HepG2 (cell line): Measurements from ENCODE around the gene RASA3. TPM values are rescaled to one million over a fixed set of nuclear protein-coding genes. Genes with fewer than 3 reads are reported as not detected.

Experiments
- ATAC-seq: fragments of 200-7000 bp; cut with Tn5 transposase; 3 replicates; pipeline ENCODE4 v1.9.1; 2020; ENCODE audit warnings: mild to moderate bottlenecking, moderate library complexity
- BruUV-seq: library from RNA; stranded (reverse); fragments of 400-500 nt; replicated peaks from 2 replicates; lab custom pipeline; 2021; lab: Mats Ljungman, UMichigan
- CTCF ChIA-PET: fragments of 300-600 bp; formaldehyde crosslinking; extraction: SDS; loops from one replicate; lab custom pipeline; 2021; ENCODE audit warnings: low total read pairs, inconsistent platforms, low intra/inter-chr PET ratio; lab: Yijun Ruan, JAX
- POLR2A ChIA-PET: fragments of 350-600 bp; sonication (Branson Sonifier 250); formaldehyde crosslinking; loops from one replicate; lab custom pipeline; 2020; ENCODE audit warnings: antibody characterized with exemption, inconsistent platforms; lab: Yijun Ruan, JAX
- DNase-seq: peaks from one replicate; pipeline ENCODE4 v3.0.0-alpha.2; 2015; ENCODE audit warnings: low spot score
- FAIRE-seq: peaks from 3 replicates; lab custom pipeline; 2011; peaks lifted over from hg19 to GRCh38; lab: Jason Lieb, UNC
- H2AFZ ChIP-seq: one replicate; pipeline ENCODE4 v1.6.1; 2011; ENCODE audit warnings: low read length, inconsistent platforms
- H3K27ac ChIP-seq: fragments of 300-600 bp; 3 replicates; pipeline ENCODE4 v1.8.0; 2011; ENCODE audit warnings: mixed run types, mild to moderate bottlenecking, mixed read lengths, low read length, inconsistent platforms; ENCODE audit not compliant: insufficient read depth; ENCODE audit errors: extremely low read length
- H3K27me3 ChIP-seq, 2 experiments: fragments of 200-600 bp in 1 of 2; 2 replicates in 1 of 2; 3 replicates in 1 of 2; pipeline versions ENCODE4 v1.6.0 to v1.8.0; 2011; ENCODE audit warnings: low read length in 2 of 2, mild to moderate bottlenecking in 2 of 2, moderate library complexity in 2 of 2, inconsistent platforms in 1 of 2; ENCODE audit not compliant: insufficient read depth in 2 of 2, control insufficient read depth in 1 of 2
- H3K36me3 ChIP-seq, 2 experiments: fragments of 200-600 bp in 1 of 2; replicated peaks in 1 of 2; 2 replicates in 1 of 2; 3 replicates in 1 of 2; pipeline versions ENCODE4 v1.5.1 to v1.8.0; 2011; ENCODE audit warnings: low read length in 2 of 2, inconsistent platforms in 1 of 2; ENCODE audit not compliant: insufficient read depth in 2 of 2, control insufficient read depth in 1 of 2
- H3K4me1 ChIP-seq: 2 replicates; pipeline ENCODE4 v1.5.1; 2012; ENCODE audit warnings: low read length, inconsistent platforms; ENCODE audit not compliant: insufficient read depth
- H3K4me2 ChIP-seq: 2 replicates; pipeline ENCODE4 v1.6.0; 2011; ENCODE audit warnings: low read depth, low read length, inconsistent platforms
- H3K4me3 ChIP-seq, 3 experiments: fragments of 200-600 bp in 1 of 3; sonication (generic), shearing (Covaris generic) in 1 of 3; replicated peaks in 1 of 3; 2 replicates each; pipeline ENCODE4 v1.5.1; 2011 to 2016; ENCODE audit warnings: low read length in 3 of 3, inconsistent platforms in 2 of 3, low read depth in 2 of 3, mild to moderate bottlenecking in 2 of 3, control low read depth in 1 of 3, mixed read lengths in 1 of 3; ENCODE audit not compliant: insufficient read depth in 1 of 3
- H3K79me2 ChIP-seq: one replicate; pipeline ENCODE4 v1.6.1; 2011; ENCODE audit warnings: low read length, inconsistent platforms; ENCODE audit not compliant: insufficient read depth
- H3K9ac ChIP-seq: 2 replicates; pipeline ENCODE4 v1.6.0; 2011; ENCODE audit warnings: mild to moderate bottlenecking, low read depth, low read length, inconsistent platforms; ENCODE audit not compliant: insufficient read depth
- H3K9me3 ChIP-seq: 2 replicates; pipeline ENCODE4 v1.5.1; 2012; ENCODE audit warnings: mild to moderate bottlenecking, low read length
- H4K20me1 ChIP-seq: 2 replicates; pipeline ENCODE4 v1.6.0; 2011; ENCODE audit warnings: inconsistent platforms, mild to moderate bottlenecking, low read length, moderate library complexity; ENCODE audit not compliant: insufficient read depth
- ETV6 ChIP-seq: sonication (generic); formaldehyde crosslinking; conservative IDR thresholded peaks from 2 replicates; pipeline ENCODE4 v1.4.0; 2020; ENCODE audit warnings: missing genetic modification reagents
- FOSL2 ChIP-seq: sonication (generic); formaldehyde crosslinking; IDR thresholded peaks from 2 replicates; pipeline ENCODE4 v1.4.0; 2020; ENCODE audit warnings: missing genetic modification reagents
- HOXA7 ChIP-seq: sonication (generic); formaldehyde crosslinking; IDR thresholded peaks from 2 replicates; pipeline ENCODE4 v1.8.1; 2022; ENCODE audit warnings: mild to moderate bottlenecking, missing genetic modification reagents, moderate library complexity
- MAF1 ChIP-seq: sonication (generic); formaldehyde crosslinking; IDR thresholded peaks from 2 replicates; pipeline ENCODE4 v1.5.0; 2020; ENCODE audit warnings: missing genetic modification reagents, borderline replicate concordance
- SKI ChIP-seq: fragments of 450-650 bp; IDR thresholded peaks from one replicate; pipeline ENCODE4 v1.6.1; 2018; ENCODE audit warnings: mild to moderate bottlenecking; ENCODE audit not compliant: partially characterized antibody
- SMARCE1 ChIP-seq: fragments of 450-650 bp; IDR thresholded peaks from 2 replicates; pipeline ENCODE4 v1.6.1; 2017; ENCODE audit warnings: borderline replicate concordance
- SRSF1 ChIP-seq: fragments of 200-400 bp; formaldehyde crosslinking; optimal IDR thresholded peaks from 2 replicates; pipeline ENCODE3; 2017; ENCODE audit warnings: mild to moderate bottlenecking, low read depth, low read length, moderate library complexity
- ZNF292 ChIP-seq: sonication (generic); formaldehyde crosslinking; IDR thresholded peaks from 2 replicates; pipeline ENCODE4 v1.8.1; 2022; ENCODE audit warnings: mild to moderate bottlenecking, low read depth, missing genetic modification reagents, borderline replicate concordance
- ZNF317 ChIP-seq: sonication (generic); formaldehyde crosslinking; IDR thresholded peaks from 2 replicates; pipeline ENCODE4 v1.5.0; 2020; ENCODE audit warnings: mild to moderate bottlenecking, missing genetic modification reagents
- ZNF333 ChIP-seq: sonication (generic); formaldehyde crosslinking; IDR thresholded peaks from 2 replicates; pipeline ENCODE4 v1.4.0; 2020; ENCODE audit warnings: mild to moderate bottlenecking, missing genetic modification reagents, borderline replicate concordance
- ZNF557 ChIP-seq: sonication (generic); formaldehyde crosslinking; IDR thresholded peaks from 2 replicates; pipeline ENCODE4 v1.4.0; 2020; ENCODE audit warnings: missing genetic modification reagents
- WGBS: methylation state at CpG from one replicate; pipeline ENCODE4 v1.1.6; 2017; ENCODE audit warnings: low lambda C conversion rate; 5-methylcytosine and 5-hydroxymethylcytosine counted together
- in situ Hi-C: cut with HindIII; loops from 2 replicates; pipeline ENCODE4 v1.10.0; 2017; ENCODE audit warnings: low pct_unique_long_range_greater_than_20kb; ENCODE audit not compliant: extremely low pct_ligation_motif_present
- intact Hi-C: fragments of 100-400 bp; cut with micrococcal nuclease; formaldehyde crosslinking; loops from one replicate; pipeline ENCODE4 v1.10.0; 2022; ENCODE audit not compliant: unreplicated experiment
- polyA plus RNA-seq, 8 experiments: library from polyadenylated mRNA; depleted of rRNA in 3 of 8; stranded (reverse) in 7 of 8; unstranded in 1 of 8; fragments of >200 nt; fragmentation: Illumina TruSeq in 4 of 8; extraction: Trizol in 4 of 8; gene quantifications; 2 replicates each; pipeline versions ENCODE4 v1.2.1 to v1.2.3, GENCODE V29; 2011 to 2016; ENCODE audit warnings: low read depth in 4 of 8, missing spikeins in 1 of 8, mixed read lengths in 1 of 8; ENCODE audit not compliant: insufficient read depth in 1 of 8
- total RNA-seq, 5 experiments: library from RNA; depleted of rRNA; stranded (reverse); fragments of >200 nt; fragmentation: Illumina TruSeq; extraction: Trizol; gene quantifications; 2 replicates each; pipeline ENCODE4 v1.2.3, GENCODE V29; 2016; ENCODE audit warnings: low read depth in 1 of 5
- TF ChIP-seq, protein P1 (sequence below): sonication (generic); formaldehyde crosslinking; IDR thresholded peaks from 2 replicates; pipeline ENCODE4 v1.4.0; 2020; ENCODE audit warnings: missing genetic modification reagents, mild to moderate bottlenecking, borderline replicate concordance
- TF ChIP-seq, protein P2 (sequence below): sonication (generic); formaldehyde crosslinking; IDR thresholded peaks from 2 replicates; pipeline ENCODE4 v1.5.0; 2020; ENCODE audit warnings: missing genetic modification reagents

The RASA3 gene
- total and polyA plus RNA-seq, 2 of the 13 experiments (the other 11 are each of a cell fraction or from before 2014, with no cell fraction given) = 0.05 TPM; not detected in 1

DNA sequence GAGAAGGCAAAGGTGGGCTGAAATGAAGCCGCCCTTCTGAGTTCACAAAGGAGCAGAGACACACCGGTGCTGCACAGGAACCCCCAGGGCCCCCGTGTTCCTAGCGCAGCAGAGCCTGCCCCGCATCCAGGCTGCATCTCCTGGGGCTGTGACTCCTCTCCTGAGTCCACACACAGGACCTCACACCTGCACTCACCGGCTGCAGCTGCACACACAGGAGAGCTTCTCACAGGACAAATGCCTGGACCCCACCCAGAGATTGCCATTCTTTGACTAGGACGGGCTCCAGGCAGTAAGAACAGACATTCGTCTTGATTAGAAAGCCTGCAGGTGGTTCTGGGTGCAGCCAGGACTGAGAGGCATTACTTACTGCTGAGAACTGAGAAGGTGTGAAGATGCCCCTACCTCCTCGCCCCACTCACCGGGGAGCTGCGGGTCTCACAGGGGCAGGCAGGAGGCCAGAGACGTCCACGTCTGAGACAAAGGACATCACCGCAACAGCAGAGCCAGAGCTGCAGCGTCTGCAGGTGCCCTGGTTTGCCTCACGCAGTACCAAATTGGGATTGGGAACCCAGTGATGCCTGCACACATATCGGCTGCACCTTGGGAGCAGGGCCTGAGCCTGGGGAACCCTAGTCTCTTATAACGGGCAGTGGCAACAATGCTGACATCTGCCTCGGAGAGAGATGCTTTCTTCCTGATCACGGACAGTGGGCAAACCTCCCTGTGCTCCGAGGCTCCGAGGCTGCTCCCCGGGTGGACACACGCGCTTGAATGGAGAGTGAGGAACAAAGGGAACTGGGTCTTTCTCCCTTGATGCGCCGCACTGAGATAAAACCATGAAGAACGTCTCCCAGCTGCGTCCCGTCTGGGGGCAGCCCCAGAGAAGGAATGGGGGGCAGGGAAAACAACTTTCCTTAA is 50.4 kb downstream of the RASA3 start:
- DNase-seq = no peak
- FAIRE-seq = no peak
- Histone ChIP-seq H4K20me1 (no peaks in the 10 kb centered on the region), H3K4me1 (no peaks in the 10 kb centered on the region), H3K4me2 (no peak overlapping the region), H3K27ac (no peak overlapping the region), H3K4me3 (no peak overlapping the region), H3K9ac (no peak overlapping the region), H3K79me2 (no peaks in the 10 kb centered on the region), H3K36me3 (no peaks in the 10 kb centered on the region), H3K27me3 (peaks cover 6 to 49% of the 10 kb centered on the region in 2 experiments; a peak in 4 of 5 replicates), H2AFZ (no peak overlapping the region), H3K9me3 (no peaks in the 10 kb centered on the region)
- ATAC-seq = no peak
- in situ Hi-C loops = no loop called here
- POLR2A ChIA-PET = no interaction called here
- 50% methylated on average over 15 of the region's 30 CpGs for WGBS
- CTCF ChIA-PET = no interaction called here
- BruUV-seq = no TSS peak
- TF ChIP-seq SKI = no peak
- TF ChIP-seq FOSL2 = no peak
- no peak for TF ChIP-seq ZNF317 (CRISPR knock-in tag)
- TF ChIP-seq SRSF1 = no peak
- TF ChIP-seq ZNF292 (CRISPR knock-in tag) = no peak
- TF ChIP-seq, protein P1, sequence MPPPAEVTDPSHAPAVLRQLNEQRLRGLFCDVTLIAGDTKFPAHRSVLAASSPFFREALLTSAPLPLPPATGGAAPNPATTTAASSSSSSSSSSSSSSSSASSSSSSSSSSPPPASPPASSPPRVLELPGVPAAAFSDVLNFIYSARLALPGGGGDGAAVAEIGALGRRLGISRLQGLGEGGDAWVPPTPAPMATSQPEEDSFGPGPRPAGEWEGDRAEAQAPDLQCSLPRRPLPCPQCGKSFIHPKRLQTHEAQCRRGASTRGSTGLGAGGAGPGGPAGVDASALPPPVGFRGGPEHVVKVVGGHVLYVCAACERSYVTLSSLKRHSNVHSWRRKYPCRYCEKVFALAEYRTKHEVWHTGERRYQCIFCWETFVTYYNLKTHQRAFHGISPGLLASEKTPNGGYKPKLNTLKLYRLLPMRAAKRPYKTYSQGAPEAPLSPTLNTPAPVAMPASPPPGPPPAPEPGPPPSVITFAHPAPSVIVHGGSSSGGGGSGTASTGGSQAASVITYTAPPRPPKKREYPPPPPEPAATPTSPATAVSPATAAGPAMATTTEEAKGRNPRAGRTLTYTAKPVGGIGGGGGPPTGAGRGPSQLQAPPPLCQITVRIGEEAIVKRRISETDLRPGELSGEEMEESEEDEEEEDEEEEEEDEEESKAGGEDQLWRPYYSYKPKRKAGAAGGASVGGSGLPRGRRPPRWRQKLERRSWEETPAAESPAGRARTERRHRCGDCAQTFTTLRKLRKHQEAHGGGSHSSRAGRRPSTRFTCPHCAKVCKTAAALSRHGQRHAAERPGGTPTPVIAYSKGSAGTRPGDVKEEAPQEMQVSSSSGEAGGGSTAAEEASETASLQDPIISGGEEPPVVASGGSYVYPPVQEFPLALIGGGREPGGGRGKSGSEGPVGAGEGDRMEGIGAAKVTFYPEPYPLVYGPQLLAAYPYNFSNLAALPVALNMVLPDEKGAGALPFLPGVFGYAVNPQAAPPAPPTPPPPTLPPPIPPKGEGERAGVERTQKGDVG (CRISPR knock-in tag) = no peak
- TF ChIP-seq, protein P2, sequence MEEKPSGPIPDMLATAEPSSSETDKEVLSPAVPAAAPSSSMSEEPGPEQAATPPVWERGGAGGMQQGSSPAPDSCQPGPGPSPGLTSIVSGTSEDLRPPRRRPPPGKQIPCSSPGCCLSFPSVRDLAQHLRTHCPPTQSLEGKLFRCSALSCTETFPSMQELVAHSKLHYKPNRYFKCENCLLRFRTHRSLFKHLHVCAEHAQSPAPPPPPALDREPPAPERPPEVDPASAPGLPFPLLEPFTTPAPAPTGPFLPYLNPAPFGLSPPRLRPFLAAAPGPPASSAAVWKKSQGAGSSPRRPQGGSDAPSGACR (CRISPR knock-in tag) = no peak
- TF ChIP-seq SMARCE1 = no peak
- TF ChIP-seq ETV6 (CRISPR knock-in tag) = no peak
- no peak for TF ChIP-seq ZNF333
- no peak for TF ChIP-seq ZNF557 (CRISPR knock-in tag)
- TF ChIP-seq HOXA7 (CRISPR knock-in tag) = no peak
- no peak for TF ChIP-seq MAF1 (CRISPR knock-in tag)
- intact Hi-C loops = no loop called here
